Neuronal stem cell (in vitro differentiated cells): Measurements from ENCODE around the gene AMELY. TPM values are rescaled to one million over a fixed set of nuclear protein-coding genes. Genes with fewer than 3 reads are reported as not detected.

Source experiments
- DNase-seq: peaks from one replicate; pipeline ENCODE4 v3.0.0-alpha.2; 2013; ENCODE audit warnings: low spot score
- H2AFZ ChIP-seq: one replicate; pipeline ENCODE4 v1.6.1; 2013; ENCODE audit warnings: mild to moderate bottlenecking, low read length, inconsistent platforms
- H2AK5ac ChIP-seq: 2 replicates; pipeline ENCODE4 v1.6.1; 2013; ENCODE audit warnings: low read depth, mild to moderate bottlenecking, inconsistent platforms, low read length, moderate library complexity, mixed read lengths
- H2BK120ac ChIP-seq: 2 replicates; pipeline ENCODE4 v1.6.1; 2013; ENCODE audit warnings: low read depth, mild to moderate bottlenecking, inconsistent platforms, low read length, moderate library complexity, mixed read lengths
- H2BK12ac ChIP-seq: one replicate; pipeline ENCODE4 v1.6.1; 2013; ENCODE audit warnings: low read length, inconsistent platforms
- H2BK15ac ChIP-seq: 2 replicates; pipeline ENCODE4 v1.6.1; 2013; ENCODE audit warnings: mild to moderate bottlenecking, low read length, inconsistent platforms, mixed read lengths
- H2BK5ac ChIP-seq: one replicate; pipeline ENCODE4 v1.6.1; 2013; ENCODE audit warnings: inconsistent platforms, mild to moderate bottlenecking, low read length, moderate library complexity
- H3K14ac ChIP-seq: one replicate; pipeline ENCODE4 v1.6.1; 2013; ENCODE audit warnings: low read length, inconsistent platforms
- H3K18ac ChIP-seq: 2 replicates; pipeline ENCODE4 v1.6.1; 2013; ENCODE audit warnings: low read length, inconsistent platforms
- H3K23ac ChIP-seq: 2 replicates; pipeline ENCODE4 v1.6.1; 2013; ENCODE audit warnings: low read depth, mild to moderate bottlenecking, mixed read lengths, low read length, inconsistent platforms; ENCODE audit not compliant: poor library complexity
- H3K27ac ChIP-seq: replicated peaks from 3 replicates; pipeline ENCODE4 v1.5.1; 2013; ENCODE audit warnings: low read length, inconsistent platforms
- H3K27me3 ChIP-seq, 3 experiments: 2 replicates each; pipeline ENCODE4 v1.6.1; 2013; ENCODE audit warnings: low read length in 3 of 3, mild to moderate bottlenecking in 2 of 3, inconsistent platforms in 1 of 3, low read depth in 1 of 3, mixed read lengths in 1 of 3, moderate library complexity in 1 of 3; ENCODE audit not compliant: control insufficient read depth in 3 of 3, insufficient read depth in 3 of 3
- H3K36me3 ChIP-seq, 2 donors: replicated peaks in 1 of 2; 2 replicates each; pipeline ENCODE4 v1.6.1; 2013; ENCODE audit warnings: low read length in 2 of 2; ENCODE audit not compliant: control insufficient read depth in 2 of 2, insufficient read depth in 2 of 2
- H3K4ac ChIP-seq: 2 replicates; pipeline ENCODE4 v1.6.1; 2013; ENCODE audit warnings: inconsistent platforms, mild to moderate bottlenecking, low read length, moderate library complexity
- H3K4me1 ChIP-seq, 2 donors: 1 replicate in 1 of 2; 2 replicates in 1 of 2; pipeline ENCODE4 v1.6.1; 2013; ENCODE audit warnings: low read length in 2 of 2, low read depth in 1 of 2; ENCODE audit not compliant: control insufficient read depth in 2 of 2, insufficient read depth in 1 of 2
- H3K4me2 ChIP-seq: one replicate; pipeline ENCODE4 v1.6.1; 2013; ENCODE audit warnings: mild to moderate bottlenecking, low read length, inconsistent platforms; ENCODE audit not compliant: insufficient read depth, poor library complexity, severe bottlenecking
- H3K4me3 ChIP-seq, 2 donors: 2 replicates each; pipeline ENCODE4 v1.5.1; 2013; ENCODE audit warnings: low read length in 2 of 2, mild to moderate bottlenecking in 2 of 2, inconsistent platforms in 1 of 2, moderate library complexity in 1 of 2
- H3K79me1 ChIP-seq: one replicate; pipeline ENCODE4 v1.6.1; 2013; ENCODE audit warnings: low read depth, mild to moderate bottlenecking, inconsistent platforms, low read length, moderate library complexity
- H3K9ac ChIP-seq: one replicate; pipeline ENCODE4 v1.6.1; 2013; ENCODE audit warnings: mild to moderate bottlenecking, low read depth, low read length, inconsistent platforms; ENCODE audit not compliant: poor library complexity
- H3K9me3 ChIP-seq, 2 donors: replicated peaks in 1 of 2; 2 replicates each; pipeline versions ENCODE3 to v1.6.1; 2013; ENCODE audit warnings: low read length in 2 of 2, mild to moderate bottlenecking in 2 of 2, inconsistent platforms in 1 of 2, low read depth in 1 of 2, mixed read lengths in 1 of 2, moderate library complexity in 1 of 2; ENCODE audit not compliant: control insufficient read depth in 2 of 2, insufficient read depth in 1 of 2
- H4K8ac ChIP-seq: one replicate; pipeline ENCODE4 v1.6.1; 2013; ENCODE audit warnings: low read depth, mild to moderate bottlenecking, inconsistent platforms, low read length, moderate library complexity
- H4K91ac ChIP-seq: one replicate; pipeline ENCODE4 v1.6.1; 2013; ENCODE audit warnings: low read length, low read depth, mild to moderate bottlenecking, inconsistent platforms; ENCODE audit not compliant: poor library complexity
- WGBS, 2 donors: extraction: QIAGEN DNeasy Blood & Tissue Kit; methylation state at CpG; one replicate each; pipeline ENCODE4 v1.1.7; 2013; ENCODE audit warnings: missing lambda C conversion rate in 2 of 2, mixed read lengths in 1 of 2; ENCODE audit not compliant: insufficient read length in 2 of 2, insufficient replicate concordance in 1 of 2; ENCODE audit errors: extremely low coverage in 2 of 2; 5-methylcytosine and 5-hydroxymethylcytosine counted together
- polyA plus RNA-seq, 2 experiments: library from polyadenylated mRNA; stranded (reverse); fragments of 200-250 nt; gene quantifications; one replicate each; pipeline ENCODE4 v1.2.3, GENCODE V29; 2013

Gene AMELY, protein sequence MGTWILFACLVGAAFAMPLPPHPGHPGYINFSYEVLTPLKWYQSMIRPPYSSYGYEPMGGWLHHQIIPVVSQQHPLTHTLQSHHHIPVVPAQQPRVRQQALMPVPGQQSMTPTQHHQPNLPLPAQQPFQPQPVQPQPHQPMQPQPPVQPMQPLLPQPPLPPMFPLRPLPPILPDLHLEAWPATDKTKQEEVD
- not detected for polyA plus RNA-seq (2013, experiment 1 of 2)
- polyA plus RNA-seq (2013, experiment 2 of 2): 0.15 TPM

GRCh38 chrY:6911253-6911881 is at the start of gene AMELY:
Gene AMELY (minus strand): TSS chrY:6911752. CDS start chrY:6872608, 39,144 bp downstream.
- Histone ChIP-seq H2BK120ac (no peak within 1 kb of the TSS), H2AK5ac (no peak within 1 kb of the TSS), H4K8ac (no peak within 1 kb of the TSS), H3K27ac (peak within 1 kb of the TSS; percentile 27), H2BK15ac (no peak within 1 kb of the TSS), H2BK5ac (no peak within 1 kb of the TSS), H3K27me3 (no peaks in the 10 kb centered on the region), H2AFZ (no peak within 1 kb of the TSS), H4K91ac (no peak within 1 kb of the TSS), H3K4me1 (peaks cover 0 to 5% of the 10 kb centered on the region in 2 donors), H2BK12ac (no peak within 1 kb of the TSS), H3K4ac (no peak within 1 kb of the TSS), H3K23ac (no peak within 1 kb of the TSS), H3K9me3 (no peaks in the 10 kb centered on the region), H3K14ac (no peak within 1 kb of the TSS), H3K9ac (peak within 1 kb of the TSS; percentile 84), H3K4me2 (peak within 1 kb of the TSS; percentile 73), H3K36me3 (no peaks in the 10 kb centered on the region), H3K4me3 (peak within 1 kb of the TSS in 1 of 2 donors; percentile 87), H3K18ac (peak within 1 kb of the TSS; percentile 85), H3K79me1 (peaks cover 4% of the 10 kb centered on the region)
- no peak for DNase-seq
- no CpG with 5 or more reads among the region's 52 CpGs for WGBS, 2 donors

DNA sequence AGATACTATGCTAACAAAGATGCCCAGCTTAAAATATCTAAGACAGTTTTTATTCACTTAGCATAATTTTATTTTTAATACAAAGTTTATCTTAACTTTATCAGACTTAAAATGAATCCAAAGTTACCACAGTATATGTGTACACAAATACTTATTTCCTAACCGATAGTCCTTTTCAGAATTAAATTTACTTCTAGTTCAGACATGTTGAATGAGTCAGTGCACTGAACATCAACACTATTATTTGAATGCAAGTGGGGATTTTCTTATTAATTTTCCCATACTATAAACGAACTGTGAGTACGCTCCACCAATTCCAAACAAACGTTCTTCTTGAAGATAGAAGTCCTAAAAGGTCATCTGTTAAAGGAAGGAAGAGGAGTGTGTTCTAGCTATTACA is 38.4 kb upstream of the AMELY start:
- Histone ChIP-seq H3K14ac (no peak overlapping the region), H2AFZ (no peak overlapping the region), H2AK5ac (no peak overlapping the region), H4K91ac (no peak overlapping the region), H3K36me3 (no peaks in the 10 kb centered on the region), H3K27ac (no peak overlapping the region), H2BK120ac (no peak overlapping the region), H2BK5ac (no peak overlapping the region), H3K4me2 (no peak overlapping the region), H3K9me3 (no peaks in the 10 kb centered on the region), H3K23ac (no peak overlapping the region), H2BK15ac (no peak overlapping the region), H2BK12ac (no peak overlapping the region), H3K4ac (no peak overlapping the region), H3K79me1 (no peaks in the 10 kb centered on the region), H3K9ac (no peak overlapping the region), H4K8ac (no peak overlapping the region), H3K27me3 (no peaks in the 10 kb centered on the region), H3K18ac (no peak overlapping the region), H3K4me3 (no peak overlapping the region), H3K4me1 (no peaks in the 10 kb centered on the region)
- DNase-seq: no peak
- whole genome bisulfite sequencing, 2 donors: no CpG with 5 or more reads among the region's 4 CpGs

- H3K18ac ChIP-seq: no peak overlapping the region
- DNase-seq: no peak
- H3K27me3 ChIP-seq: no peaks in the 10 kb centered on the region
- no peak overlapping the region for H3K23ac ChIP-seq
- H2BK12ac ChIP-seq: no peak overlapping the region
- H3K4me1 ChIP-seq: no peaks in the 10 kb centered on the region
- no peak overlapping the region for H3K27ac ChIP-seq
- no peaks in the 10 kb centered on the region for H3K9me3 ChIP-seq
- H3K4me3 ChIP-seq: no peak overlapping the region
- H3K79me1 ChIP-seq: no peaks in the 10 kb centered on the region
- H2BK120ac ChIP-seq: no peak overlapping the region
- H3K9ac ChIP-seq: no peak overlapping the region
- no peaks in the 10 kb centered on the region for H3K36me3 ChIP-seq
- H3K4ac ChIP-seq: no peak overlapping the region
- H2AK5ac ChIP-seq: no peak overlapping the region
- H2AFZ ChIP-seq: no peak overlapping the region
- no peak overlapping the region for H2BK15ac ChIP-seq
- H3K14ac ChIP-seq: no peak overlapping the region
- no peak overlapping the region for H4K91ac ChIP-seq
- H4K8ac ChIP-seq: no peak overlapping the region
- no peak overlapping the region for H2BK5ac ChIP-seq
- no peak overlapping the region for H3K4me2 ChIP-seq
- WGBS, 2 donors: no CpG with 5 or more reads among the region's 13 CpGs
Measured at GRCh38 chrY:6948378-6948777, 36.8 kb upstream of the AMELY start.

DNA sequence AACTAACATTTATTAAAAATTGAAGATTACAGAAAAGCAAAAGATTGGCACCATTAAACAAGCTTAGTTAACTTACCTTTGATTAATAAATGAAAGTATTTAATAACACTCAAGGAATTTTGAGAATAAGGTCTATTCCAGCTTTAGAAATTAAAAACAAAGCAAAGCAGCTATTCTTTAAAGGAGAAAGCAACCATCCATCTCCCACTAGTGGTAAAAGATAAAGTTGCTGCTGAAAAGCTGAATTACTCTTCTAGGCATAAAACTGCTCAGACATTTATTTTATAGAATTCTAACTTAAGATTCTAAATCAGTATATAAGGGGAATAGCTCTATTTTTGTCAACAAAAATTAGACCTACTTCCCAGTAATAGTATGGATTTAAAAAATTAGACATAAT is 36.1 kb upstream of the AMELY start:
- Histone ChIP-seq H2BK120ac (no peak overlapping the region), H3K4me2 (no peak overlapping the region), H3K14ac (no peak overlapping the region), H2BK15ac (no peak overlapping the region), H3K23ac (no peak overlapping the region), H3K36me3 (no peaks in the 10 kb centered on the region), H3K4me3 (no peak overlapping the region), H3K79me1 (no peaks in the 10 kb centered on the region), H3K4me1 (no peaks in the 10 kb centered on the region), H3K9ac (no peak overlapping the region), H3K9me3 (no peaks in the 10 kb centered on the region), H2BK5ac (no peak overlapping the region), H3K27me3 (no peaks in the 10 kb centered on the region), H2AFZ (no peak overlapping the region), H3K27ac (no peak overlapping the region), H3K4ac (no peak overlapping the region), H2AK5ac (no peak overlapping the region), H4K91ac (no peak overlapping the region), H4K8ac (no peak overlapping the region), H3K18ac (no peak overlapping the region), H2BK12ac (no peak overlapping the region)
- no peak for DNase-seq
